NCI-H345 (cell line): Measurements from ENCODE around the gene TEX29.
A peak's percentile ranks its signal among the peaks of the same experiment; 100 is the strongest.

Experiments used
- DNase-seq: peaks from one replicate; lab custom pipeline; 2025; lab: John Stamatoyannopoulos, UW

TEX29 gene

GRCh38 chr13:111291908-111292307 lies 28.5 kb upstream of the TEX29 start:
- DNase-seq = no peak

- no peak for DNase-seq
These were observed 27.5 kb upstream of the TEX29 start for GRCh38 chr13:111292710-111293485.

DNA sequence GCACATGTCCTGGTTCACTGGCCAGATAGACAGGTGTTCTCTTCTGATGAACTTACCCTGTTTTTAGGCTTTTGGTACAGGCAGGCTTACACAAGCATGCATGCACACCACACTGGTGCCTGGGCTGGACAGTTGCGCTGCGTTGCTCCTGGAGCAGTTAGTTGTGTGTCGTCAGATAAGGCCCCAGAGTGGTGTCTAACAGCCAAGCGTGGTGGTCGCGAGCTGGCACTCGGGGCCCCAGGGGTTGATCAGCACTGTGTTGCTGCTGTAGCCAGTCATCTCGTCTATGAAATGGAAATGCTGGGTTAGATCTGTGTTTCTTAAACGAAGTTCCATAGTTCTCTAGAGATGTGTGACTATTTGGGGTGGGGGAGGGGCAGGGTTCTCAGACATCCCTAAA lies 24.6 kb upstream of the TEX29 start:
- no peak for DNase-seq

DNA sequence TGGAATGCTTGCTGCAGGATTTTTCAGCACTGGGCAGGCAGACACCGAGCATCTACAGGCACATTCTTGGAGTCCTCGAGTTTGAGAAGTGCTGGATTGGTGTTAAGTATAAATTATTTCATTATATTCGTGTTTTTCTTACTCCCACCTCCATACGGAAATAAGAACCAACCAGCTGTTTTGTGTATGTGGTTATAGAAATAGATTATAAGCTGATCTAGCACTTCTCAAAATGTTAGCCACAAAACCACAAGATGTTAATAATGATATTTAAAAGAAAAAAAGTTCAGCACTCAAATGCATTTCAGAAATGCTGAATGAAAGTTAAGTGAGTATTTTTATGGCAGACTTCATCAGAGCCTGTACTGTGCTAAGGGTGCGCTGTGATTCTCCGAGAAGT lies 24.0 kb upstream of the TEX29 start:
- DNase-seq = no peak

- DNase-seq = no peak
These were observed 22.0 kb upstream of the TEX29 start for GRCh38 chr13:111298214-111298975.

DNA sequence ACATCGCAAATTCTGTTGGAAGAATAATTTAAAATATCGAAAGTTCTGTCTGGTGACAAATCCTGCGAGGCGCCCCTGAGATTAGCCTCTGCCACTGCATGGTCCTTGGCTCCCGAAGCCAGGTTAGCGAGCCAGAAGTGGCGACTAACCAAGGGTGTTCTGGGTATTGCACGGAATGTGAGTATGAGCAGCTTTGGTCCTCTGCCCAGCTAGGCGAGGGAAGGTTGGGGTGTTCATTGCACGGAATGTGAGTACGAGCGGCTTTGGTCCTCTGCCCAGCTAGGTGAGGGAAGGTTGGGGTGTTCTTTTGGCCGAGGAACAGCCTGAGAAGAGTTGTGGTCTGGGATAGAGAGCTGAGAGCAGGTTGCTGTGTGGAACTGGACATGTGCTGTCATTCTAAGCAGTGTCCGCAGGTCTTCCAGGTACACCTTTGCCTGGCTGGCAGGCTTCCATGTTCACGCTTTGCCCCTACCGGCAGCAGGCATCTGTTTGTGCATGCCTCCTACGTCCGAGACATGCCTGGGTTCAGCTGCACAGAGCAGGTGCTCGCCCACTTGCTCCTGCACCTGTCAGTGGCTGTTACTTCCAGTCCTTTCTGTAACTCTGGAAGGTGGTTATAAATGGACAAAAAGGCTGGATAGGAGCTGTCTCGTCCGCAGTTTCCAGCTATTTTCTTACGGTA lies 18.3 kb upstream of the TEX29 start:
- peak; percentile 64 for DNase-seq

GRCh38 chr13:111303559-111303958 lies 16.9 kb upstream of the TEX29 start:
- no peak for DNase-seq

GRCh38 chr13:111304041-111304544 lies 16.3 kb upstream of the TEX29 start:
- DNase-seq = no peak

GRCh38 chr13:111304603-111305289 lies 15.7 kb upstream of the TEX29 start:
- no peak for DNase-seq

- DNase-seq = no peak
These were observed 7.4 kb upstream of the TEX29 start for GRCh38 chr13:111312944-111313590.

DNA sequence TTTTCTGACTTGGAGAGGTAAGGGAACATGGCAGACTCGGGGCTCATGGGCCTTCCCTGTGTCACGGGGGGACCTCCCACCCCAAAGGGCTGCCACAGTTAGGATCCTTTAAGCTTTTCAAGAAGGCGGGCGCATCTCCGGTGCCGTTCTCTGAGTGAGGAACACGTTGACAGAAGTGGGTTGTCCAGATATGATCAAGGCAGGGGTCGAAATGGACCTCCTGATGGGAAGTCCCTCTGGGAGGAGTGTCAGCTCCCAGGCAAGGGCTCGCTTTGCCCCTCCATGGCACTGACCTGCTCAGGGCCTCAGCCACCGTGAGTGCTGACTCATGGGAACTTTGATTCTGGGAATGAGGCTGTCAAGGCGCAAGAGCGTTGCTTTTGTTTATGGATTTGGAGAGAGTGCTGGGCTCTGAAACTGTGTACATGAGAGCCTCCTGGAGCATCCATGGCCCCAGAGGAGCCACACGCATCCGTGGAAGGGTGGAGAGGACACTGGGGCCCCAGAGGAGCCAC lies 6.5 kb upstream of the TEX29 start:
- DNase-seq = no peak

DNA sequence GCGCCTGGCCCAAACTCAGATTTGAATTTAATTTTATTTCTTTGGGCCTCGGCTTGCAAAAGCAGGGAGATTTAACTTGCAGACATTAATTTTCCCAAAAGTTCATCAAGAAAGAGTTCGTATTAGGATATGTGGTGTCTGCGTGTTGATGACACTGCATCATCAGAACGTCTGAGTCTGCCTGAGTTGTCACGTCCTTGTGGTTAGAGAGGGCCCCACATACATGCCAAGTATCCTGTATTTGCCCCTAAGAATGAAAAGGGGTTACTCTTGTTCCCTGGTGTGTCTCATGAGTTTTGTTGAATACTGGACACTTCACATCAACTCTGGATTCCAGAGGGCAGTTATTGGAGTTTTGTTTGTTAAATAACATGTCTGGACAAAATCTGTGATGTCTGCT lies 5.6 kb upstream of the TEX29 start:
- DNase-seq = no peak

DNA sequence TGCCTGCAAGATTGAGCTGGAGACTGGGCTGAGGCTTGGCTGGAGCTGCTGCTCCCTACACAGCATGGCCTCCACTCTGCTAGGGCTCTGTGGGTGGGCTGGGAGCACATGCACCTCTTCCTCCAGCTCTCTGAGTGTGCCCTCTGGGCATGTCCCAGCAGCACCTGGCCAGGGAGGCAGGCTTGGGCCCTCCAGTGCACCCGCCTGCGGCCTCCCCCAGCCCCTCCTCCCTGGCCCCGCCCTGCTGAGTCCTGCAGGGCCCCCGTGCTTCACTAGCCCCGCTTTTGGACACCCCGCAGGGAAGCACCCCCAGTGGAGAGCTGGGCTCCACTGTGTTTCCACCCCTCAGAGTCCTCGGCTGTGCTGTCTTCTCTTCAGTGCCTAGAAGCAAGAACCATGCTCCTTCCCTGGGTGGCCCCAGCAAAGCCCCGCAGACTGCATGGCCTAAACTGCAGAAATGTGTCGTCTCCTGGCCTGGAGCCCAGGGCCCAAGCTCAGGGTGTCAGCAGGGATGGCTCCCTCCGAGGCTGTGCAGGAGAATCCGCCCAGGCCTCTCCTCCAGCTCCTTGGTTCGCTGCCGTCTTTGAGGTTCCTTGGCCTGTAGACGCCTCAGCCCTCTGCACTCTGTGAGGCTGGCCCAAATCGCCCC lies 5.0 kb upstream of the TEX29 start:
- DNase-seq = peak; percentile 80

DNA sequence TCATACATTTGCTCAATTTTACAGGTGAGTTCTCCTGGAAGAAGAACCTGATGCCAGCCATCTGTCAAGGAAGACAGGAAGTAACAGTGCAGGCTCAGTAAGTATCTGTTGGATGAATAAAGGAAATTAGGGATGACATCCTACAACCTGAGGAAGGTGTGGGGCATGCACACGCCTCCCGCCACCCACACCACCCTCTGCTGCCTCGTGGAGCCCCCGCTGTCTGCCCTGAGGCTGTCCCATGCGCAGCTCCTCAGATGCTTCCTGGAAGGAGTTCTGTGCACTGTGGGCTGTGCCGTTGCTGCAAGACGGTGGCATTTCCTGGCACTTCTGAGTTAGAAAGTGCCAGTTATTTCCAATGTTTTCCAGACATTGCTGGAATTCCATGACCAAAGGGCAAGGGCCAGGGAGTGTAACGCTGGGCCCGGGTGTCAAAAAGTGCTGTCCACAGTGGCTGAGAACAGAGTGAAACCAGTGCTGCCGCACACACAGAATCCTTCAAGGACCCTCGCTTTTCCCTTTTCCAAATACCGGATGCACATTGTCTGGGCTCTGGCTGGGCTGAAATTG lies 4.2 kb upstream of the TEX29 start:
- DNase-seq = no peak

- no peak for DNase-seq
These were observed 3.3 kb upstream of the TEX29 start for GRCh38 chr13:111317042-111317550.

DNA sequence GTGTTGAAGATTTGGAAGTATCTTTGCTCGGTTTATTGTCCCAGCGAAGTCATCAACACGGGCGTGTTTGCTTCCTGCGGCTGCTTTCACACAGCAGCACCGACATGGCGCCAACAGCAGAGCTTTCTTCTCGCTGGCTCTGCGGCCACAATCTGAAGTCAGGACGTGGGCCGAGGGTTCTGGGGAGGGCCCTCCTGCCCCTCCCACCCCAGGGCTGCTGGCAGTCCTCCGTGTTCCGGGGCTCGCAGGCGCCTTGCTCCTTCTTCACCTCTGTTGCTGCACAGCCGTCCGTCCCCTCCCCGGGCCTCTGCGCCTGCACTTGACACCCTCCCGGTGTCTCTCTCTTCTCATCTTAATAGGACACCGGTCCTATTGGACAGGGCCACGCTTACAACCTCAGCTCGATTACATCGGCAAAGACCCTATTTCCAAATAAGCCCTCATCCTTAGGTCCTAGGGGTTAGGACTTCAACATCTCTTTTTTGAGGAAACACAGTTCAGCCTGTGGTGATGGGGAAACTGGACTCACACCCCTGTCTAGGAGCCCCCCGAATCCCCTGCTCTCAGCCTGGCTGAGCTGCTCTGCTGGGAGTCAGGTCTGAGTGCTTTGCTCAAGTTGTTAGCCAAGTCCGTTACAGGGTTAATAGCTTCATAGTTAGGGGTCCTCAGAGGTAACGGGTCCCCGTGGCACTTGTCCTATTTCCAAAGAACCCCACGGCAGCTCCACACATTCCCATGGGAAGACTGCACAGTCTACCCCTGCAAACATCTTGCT lies 2.7 kb upstream of the TEX29 start:
- DNase-seq = no peak

DNA sequence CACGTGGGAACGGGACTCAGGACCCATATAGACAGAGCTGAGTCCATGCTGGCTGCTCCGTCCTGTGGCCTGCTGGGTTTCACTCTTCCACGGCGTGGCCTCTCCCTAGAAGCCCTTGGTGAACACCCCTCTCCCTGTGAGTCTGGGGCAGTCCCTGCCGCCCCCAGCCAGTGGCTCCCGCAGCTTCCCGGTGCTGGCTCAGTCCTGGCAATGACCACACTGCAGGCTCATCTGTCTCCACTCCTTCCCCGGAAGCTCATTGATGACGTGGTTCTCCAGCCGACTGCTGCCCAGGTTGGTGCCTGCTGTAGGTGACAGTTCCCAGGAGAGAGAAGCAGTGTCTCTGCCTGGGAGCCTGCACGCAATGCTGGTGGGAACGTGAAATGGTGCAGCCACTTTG lies 2.1 kb upstream of the TEX29 start:
- no peak for DNase-seq

- DNase-seq = no peak
These were observed 921 bp upstream of the TEX29 start for GRCh38 chr13:111319521-111319920.
